ENCODE measurements around the gene C2orf42.
A peak's percentile ranks its signal among the peaks of the same experiment; 100 is the strongest.
"Not testable (repeated sequence)": the region's sequence is repeated elsewhere in the genome, so short reads cannot be mapped to it uniquely, and the experiment has no call there.

Gene C2orf42

GRCh38 chr2:70169654-70170245 is 21.1 kb downstream of the C2orf42 start:
- not testable (repeated sequence) for DNase-seq

DNA sequence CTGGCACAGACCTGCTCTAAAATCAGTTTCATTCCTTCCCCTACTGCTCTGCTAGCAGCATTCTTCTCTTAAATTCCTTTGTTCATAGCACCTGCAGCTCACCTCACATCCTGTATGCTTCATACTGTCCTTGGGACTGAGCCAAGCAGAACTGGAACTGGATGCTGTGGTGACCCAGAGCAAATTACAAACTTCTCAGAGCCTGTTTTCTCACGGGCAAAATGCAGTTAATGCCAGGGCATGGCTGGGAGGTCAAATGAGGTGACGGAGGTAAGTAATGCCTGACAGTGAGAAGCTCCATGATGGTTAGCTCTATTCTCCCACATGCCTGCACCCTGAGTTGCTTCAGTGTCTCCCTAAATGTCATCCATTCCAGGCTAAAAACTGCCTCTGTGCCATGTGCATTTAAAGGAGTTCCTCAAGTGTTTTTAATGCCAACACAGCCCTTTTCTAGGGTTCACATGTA is 29.7 kb downstream of the C2orf42 start:
- DNase-seq = no peak

- no peak for DNase-seq
These were observed 30.3 kb downstream of the C2orf42 start for GRCh38 chr2:70160545-70160944.

- not testable (repeated sequence) for DNase-seq
These were observed 41.6 kb downstream of the C2orf42 start for GRCh38 chr2:70149130-70149686.

DNA sequence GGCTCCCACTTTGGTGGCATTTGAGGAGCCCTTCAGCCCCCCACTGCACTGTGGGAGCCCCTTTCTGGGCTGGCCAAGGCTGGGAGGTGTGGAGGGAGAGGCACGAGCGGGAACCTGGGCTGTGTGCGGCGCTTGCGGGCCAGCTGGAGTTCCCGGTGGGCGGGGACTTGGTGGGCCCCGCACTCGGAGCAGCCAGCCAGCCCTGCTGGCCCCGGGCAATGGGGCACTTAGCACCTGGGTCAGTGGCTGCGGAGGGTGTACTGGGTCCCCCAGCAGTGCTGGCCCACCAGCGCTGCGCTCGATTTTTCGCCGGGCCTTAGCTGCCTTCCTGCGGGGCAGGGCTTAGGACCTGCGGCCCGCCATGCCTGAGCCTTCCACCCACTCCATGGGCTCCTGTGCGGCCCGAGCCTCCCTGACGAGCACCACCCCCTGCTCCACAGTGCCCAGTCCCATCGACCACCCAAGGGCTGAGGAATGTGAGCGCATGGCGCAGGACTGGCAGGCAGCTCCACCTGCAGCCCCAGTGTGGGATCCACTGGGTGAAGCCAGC is 42.5 kb downstream of the C2orf42 start:
- not testable (repeated sequence) for DNase-seq

DNA sequence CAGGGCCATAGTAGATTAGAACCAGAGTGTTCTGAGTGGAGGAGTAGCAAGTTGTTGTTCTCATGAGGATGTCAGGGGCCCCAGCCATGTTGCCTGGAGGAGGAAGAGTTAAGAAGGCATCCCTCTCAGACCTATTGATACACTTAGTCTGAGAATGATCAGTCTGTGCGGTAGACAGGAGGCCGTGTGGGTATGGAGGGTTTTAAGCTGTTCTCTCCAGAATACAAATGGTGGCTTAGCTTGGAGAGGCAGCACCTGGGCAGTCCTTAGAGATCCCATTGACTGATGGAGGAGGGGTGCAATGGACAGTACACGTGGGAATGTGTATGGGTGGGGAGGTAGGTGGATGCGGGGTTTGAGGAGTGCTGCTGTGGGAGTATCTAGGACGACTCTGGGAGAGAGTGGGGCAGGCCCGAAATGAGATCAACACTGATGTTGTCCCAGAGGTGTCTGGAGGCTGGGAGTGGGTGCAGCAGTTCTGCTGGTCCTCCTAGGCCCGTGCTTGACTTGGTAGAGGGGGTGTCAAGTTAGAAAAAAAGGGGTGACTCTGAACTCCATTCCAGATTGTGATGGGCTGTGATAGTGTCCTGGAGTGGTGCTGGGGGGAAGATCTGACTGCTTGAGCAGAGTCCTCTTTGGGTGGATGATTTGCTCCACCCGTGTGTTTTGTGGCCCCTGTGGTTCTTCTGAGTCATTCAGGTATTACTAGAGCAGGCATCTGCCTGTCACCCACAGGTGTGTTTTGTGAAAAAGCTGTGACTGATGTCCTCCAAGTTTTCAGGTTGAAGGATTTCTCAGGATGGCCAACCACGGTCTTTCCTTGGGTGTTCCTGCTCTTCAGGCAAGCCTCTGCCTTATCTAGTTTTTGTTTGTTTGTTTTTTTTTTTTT is 44.7 kb downstream of the C2orf42 start:
- DNase-seq = no peak

- no peak for DNase-seq
These were observed 45.7 kb downstream of the C2orf42 start for GRCh38 chr2:70145144-70145490.

GRCh38 chr2:70144443-70145143 is 46.2 kb downstream of the C2orf42 start:
- DNase-seq = no peak

DNA sequence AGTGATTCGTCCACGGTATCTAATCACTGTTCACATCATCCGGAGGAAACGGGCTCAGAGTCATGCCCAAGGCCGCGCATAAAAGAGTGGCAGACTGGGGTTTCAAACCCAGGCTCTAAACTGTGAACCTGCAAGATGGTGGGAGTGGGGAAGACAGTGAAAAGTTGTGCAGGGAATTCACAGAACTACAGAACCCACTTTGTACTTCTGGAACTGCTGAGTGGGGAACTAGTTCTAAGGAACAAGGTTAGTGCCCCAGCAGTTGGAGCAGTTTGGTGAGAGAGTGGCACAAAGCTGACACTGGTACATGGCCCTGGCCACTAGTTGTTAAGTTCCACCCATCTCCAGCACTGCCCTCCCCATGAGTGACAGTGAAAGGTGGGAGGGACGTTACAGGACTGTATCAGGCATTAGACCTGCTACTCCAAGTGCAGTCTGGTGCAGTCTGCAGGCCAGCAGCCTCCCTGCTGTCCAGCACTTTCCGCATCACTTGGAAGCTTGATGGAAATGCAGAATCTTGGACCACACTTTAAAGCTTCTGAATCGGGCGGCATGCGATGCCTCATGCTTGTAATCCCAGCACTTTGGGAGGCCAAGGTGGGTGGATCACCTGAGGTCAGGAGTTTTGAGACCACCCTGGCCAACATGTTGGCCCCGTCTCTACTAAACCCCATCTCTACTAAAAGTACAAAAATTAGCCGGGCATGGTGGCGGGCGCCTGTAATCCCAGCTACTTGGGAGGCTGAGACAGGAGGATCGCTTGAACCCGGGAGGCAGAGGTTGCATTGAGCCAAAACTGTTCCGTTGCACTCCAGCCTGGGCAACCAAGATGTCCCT is 47.3 kb downstream of the C2orf42 start:
- no peak for DNase-seq

DNA sequence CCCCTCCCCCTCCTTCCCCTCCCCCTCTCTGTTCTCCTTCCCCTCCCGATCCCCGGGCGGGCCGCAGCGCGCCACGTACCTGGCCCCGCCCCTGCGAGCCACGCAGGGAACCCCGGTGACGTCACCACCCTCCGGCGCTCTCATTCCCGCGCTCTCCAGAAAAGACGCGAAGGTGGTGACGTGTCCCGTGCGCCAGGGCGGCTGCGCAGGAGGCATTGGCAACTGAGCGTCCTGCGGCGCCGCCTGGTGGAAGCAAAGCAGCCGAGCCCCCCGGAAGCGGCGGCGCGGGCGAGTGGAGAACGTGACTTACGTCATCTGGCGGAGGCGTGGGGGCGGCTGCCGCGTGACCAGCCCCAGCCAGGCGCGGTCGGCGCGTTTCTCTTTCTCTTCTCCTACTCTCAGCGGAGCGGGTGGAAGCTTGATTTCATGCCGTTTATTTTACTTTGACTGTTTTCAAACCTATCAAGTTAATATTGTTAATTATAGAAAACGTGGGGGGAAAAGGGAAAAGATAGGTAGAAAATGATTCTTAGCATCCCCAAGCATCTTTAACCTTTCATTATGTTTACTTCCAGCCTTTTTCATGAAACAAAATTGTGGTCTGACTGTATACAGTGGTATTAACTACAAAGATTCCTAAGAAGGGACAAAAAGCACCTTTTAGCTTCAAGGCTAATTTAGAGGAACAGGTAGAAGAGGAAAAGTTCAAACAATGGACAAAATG is 48.1 kb downstream of the C2orf42 start:
- peak; percentile 100 for DNase-seq

- no peak for DNase-seq
These were observed 48.8 kb downstream of the C2orf42 start for GRCh38 chr2:70141902-70142589.

GRCh38 chr2:70141212-70141901 is 49.5 kb downstream of the C2orf42 start:
- no peak for DNase-seq

GRCh38 chr2:70140791-70141211 is 50.0 kb downstream of the C2orf42 start:
- no peak for DNase-seq

GRCh38 chr2:70134323-70134983 is 56.4 kb downstream of the C2orf42 start:
- DNase-seq = not testable (repeated sequence)

DNA sequence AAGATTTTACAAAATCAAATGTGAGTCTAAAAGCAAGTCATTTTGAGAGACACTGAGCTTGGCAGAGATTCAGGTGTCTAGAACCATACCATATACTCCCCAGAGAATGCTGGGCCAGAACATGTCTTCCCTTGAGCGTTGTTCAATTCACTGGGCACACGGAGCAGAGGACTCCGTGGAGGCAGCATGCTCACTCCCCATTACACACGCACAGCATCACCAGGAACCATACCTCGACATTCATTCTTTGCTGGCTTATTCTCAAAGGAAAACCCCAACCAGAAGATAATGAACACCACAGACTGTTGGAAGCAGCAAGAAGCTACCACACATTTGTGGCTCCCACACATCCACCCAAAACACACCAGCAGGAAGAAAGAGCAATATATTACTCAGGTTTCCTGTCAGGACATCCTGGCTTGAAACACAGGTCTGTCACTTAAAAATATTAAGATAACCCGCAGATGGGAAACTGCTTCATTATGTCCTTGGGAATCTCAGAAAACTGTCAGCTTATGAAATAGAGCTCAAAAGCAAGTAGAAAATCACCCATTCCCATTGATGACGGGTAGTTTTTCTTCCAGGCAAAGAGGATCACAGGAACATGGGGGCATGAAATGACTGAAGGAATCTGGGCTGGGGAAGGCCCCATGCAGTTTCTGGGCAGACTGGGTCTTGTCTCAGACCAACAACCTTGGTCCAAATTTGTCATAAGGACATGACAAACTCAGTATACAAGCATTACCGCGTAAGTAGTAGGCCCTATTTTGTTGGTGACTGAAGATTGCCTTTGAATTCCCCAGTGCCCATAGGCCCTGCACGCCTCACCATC is 57.1 kb downstream of the C2orf42 start:
- DNase-seq = no peak

DNA sequence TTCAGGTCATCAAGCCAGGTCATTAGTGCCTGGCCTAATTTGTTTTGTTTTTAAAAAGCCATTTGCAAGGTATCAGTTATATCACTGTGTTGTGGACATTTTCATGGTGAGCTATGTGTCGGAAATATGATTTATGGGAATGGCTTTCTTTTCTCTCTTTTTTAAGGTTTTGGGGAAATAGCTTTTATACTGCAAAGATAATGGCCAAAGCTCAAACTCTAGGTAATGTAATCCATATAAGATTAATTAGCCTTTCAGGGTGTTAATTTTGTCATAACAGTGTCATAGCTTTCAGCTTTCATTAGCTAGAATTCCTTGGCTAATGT is 57.7 kb downstream of the C2orf42 start:
- no peak for DNase-seq

- DNase-seq = no peak
These were observed 58.3 kb downstream of the C2orf42 start for GRCh38 chr2:70132244-70133126.

Data from activated gamma-delta T cell (primary cell).